ENCODE results near the gene CNRIP1.

The CNRIP1 gene

GRCh38 chr2:68258851-68259250, 60.9 kb downstream of the CNRIP1 start:
- no peak for DNase-seq (ENCODE audit: low read depth, low spot score)
- no peak overlapping the region for H3K4me3 ChIP-seq (ENCODE audit: low read length)

GRCh38 chr2:68256093-68256450, 63.7 kb downstream of the CNRIP1 start:
- H3K4me3 ChIP-seq (ENCODE audit: low read length) = no peak overlapping the region
- DNase-seq (ENCODE audit: low read depth, low spot score) = no peak

GRCh38 chr2:68253219-68254068, 66.3 kb downstream of the CNRIP1 start:
- peak overlapping the region; percentile 96 for H3K4me3 ChIP-seq (ENCODE audit: low read length)
- DNase-seq (ENCODE audit: low read depth, low spot score) = peak; percentile 26

GRCh38 chr2:68252400-68253218, 67.1 kb downstream of the CNRIP1 start, which contains the start of gene PPP3R1:
TSS of gene PPP3R1 (minus strand) at chr2:68252532. CDS start at chr2:68252127, 405 bp downstream.
- DNase-seq (ENCODE audit: low read depth, low spot score) = peak; percentile 91

GRCh38 chr2:68251855-68252399, 67.8 kb downstream of the CNRIP1 start:
- H3K4me3 ChIP-seq (ENCODE audit: low read length) = peak overlapping the region; percentile 89
- no peak for DNase-seq (ENCODE audit: low read depth, low spot score)

More at GRCh38 chr2:68252400-68253218, 67.1 kb downstream of the CNRIP1 start, which contains the start of gene PPP3R1:
- peak within 1 kb of the TSS; percentile 96 for H3K4me3 ChIP-seq (ENCODE audit: low read length)

GRCh38 chr2:68251187-68251854, 68.4 kb downstream of the CNRIP1 start:
- peak; percentile 86 for DNase-seq (ENCODE audit: low read depth, low spot score)
- H3K4me3 ChIP-seq (ENCODE audit: low read length) = peak overlapping the region; percentile 89

- DNase-seq (ENCODE audit: low read depth, low spot score) = no peak
Measured at GRCh38 chr2:68250652-68251186, 69.0 kb downstream of the CNRIP1 start.

GRCh38 chr2:68250196-68250595, 69.6 kb downstream of the CNRIP1 start:
- H3K4me3 ChIP-seq (ENCODE audit: low read length) = peak overlapping the region; percentile 89
- DNase-seq (ENCODE audit: low read depth, low spot score) = no peak

More at GRCh38 chr2:68250652-68251186, 69.0 kb downstream of the CNRIP1 start:
- peak overlapping the region; percentile 89 for H3K4me3 ChIP-seq (ENCODE audit: low read length)

- no peak overlapping the region for H3K4me3 ChIP-seq (ENCODE audit: low read length)
- no peak for DNase-seq (ENCODE audit: low read depth, low spot score)
Measured at GRCh38 chr2:68248806-68249205, 70.9 kb downstream of the CNRIP1 start.

- no peak overlapping the region for H3K4me3 ChIP-seq (ENCODE audit: low read length)
Measured at GRCh38 chr2:68248361-68248760, 71.4 kb downstream of the CNRIP1 start.

GRCh38 chr2:68246396-68246795, 73.4 kb downstream of the CNRIP1 start:
- DNase-seq (ENCODE audit: low read depth, low spot score) = no peak
- no peak overlapping the region for H3K4me3 ChIP-seq (ENCODE audit: low read length)

More at GRCh38 chr2:68248361-68248760, 71.4 kb downstream of the CNRIP1 start:
- no peak for DNase-seq (ENCODE audit: low read depth, low spot score)

- DNase-seq (ENCODE audit: low read depth, low spot score) = no peak
- H3K4me3 ChIP-seq (ENCODE audit: low read length) = no peak overlapping the region
Measured at GRCh38 chr2:68245672-68246071, 74.1 kb downstream of the CNRIP1 start.

- DNase-seq (ENCODE audit: low read depth, low spot score) = no peak
- no peak overlapping the region for H3K4me3 ChIP-seq (ENCODE audit: low read length)
Measured at GRCh38 chr2:68245066-68245465, 74.7 kb downstream of the CNRIP1 start.

GRCh38 chr2:68244456-68244855, 75.3 kb downstream of the CNRIP1 start:
- H3K4me3 ChIP-seq (ENCODE audit: low read length) = no peak overlapping the region
- DNase-seq (ENCODE audit: low read depth, low spot score) = no peak
